GM13976 (cell line): ENCODE data around the gene NEUROD4.

Experiments
- DNase-seq: peaks from one replicate; pipeline ENCODE4 v3.0.0; 2012; ENCODE audit warnings: low spot score
- in situ Hi-C: fragments of 300-500 bp; cut with MboI; formaldehyde crosslinking; loops from one replicate; pipeline ENCODE4 v1.12.0; 2022; ENCODE audit warnings: low sequenced_read_pairs, mixed read lengths, inconsistent platforms; ENCODE audit not compliant: unreplicated experiment
- TF ChIP-seq, protein P1 (sequence below): IDR thresholded peaks from 2 replicates; pipeline ENCODE4 v1.5.1; 2012; ENCODE audit warnings: borderline replicate concordance, mild to moderate bottlenecking; ENCODE audit not compliant: insufficient read depth; ENCODE audit errors: extremely low read depth, missing control alignments, control extremely low read depth

Gene NEUROD4

DNA sequence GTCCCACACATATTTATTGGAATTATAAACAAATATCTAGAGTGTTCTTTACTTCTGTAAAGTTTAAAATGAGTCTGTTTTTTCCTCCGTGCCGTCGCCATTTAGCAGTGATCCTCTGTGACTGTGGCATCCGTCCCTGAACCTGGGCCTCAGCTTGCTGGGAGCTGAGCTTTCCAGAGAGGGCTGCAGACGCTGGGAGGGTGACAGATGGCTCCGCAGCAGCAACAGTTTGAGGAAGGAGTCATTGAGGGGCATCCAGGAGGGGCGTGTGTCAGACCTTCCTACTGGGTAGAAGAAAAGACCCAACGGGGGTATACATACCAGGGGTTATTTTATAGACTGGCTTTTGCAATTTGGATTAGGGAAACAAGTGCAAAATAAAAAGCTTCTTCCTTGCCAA is 47.9 kb downstream of the NEUROD4 start:
- in situ Hi-C loops: loop anchor here (5.0 kb wide), 1 partner anchor 75 kb away; no protein-coding TSS in a partner anchor
- DNase-seq: no peak
- TF ChIP-seq, protein P1, sequence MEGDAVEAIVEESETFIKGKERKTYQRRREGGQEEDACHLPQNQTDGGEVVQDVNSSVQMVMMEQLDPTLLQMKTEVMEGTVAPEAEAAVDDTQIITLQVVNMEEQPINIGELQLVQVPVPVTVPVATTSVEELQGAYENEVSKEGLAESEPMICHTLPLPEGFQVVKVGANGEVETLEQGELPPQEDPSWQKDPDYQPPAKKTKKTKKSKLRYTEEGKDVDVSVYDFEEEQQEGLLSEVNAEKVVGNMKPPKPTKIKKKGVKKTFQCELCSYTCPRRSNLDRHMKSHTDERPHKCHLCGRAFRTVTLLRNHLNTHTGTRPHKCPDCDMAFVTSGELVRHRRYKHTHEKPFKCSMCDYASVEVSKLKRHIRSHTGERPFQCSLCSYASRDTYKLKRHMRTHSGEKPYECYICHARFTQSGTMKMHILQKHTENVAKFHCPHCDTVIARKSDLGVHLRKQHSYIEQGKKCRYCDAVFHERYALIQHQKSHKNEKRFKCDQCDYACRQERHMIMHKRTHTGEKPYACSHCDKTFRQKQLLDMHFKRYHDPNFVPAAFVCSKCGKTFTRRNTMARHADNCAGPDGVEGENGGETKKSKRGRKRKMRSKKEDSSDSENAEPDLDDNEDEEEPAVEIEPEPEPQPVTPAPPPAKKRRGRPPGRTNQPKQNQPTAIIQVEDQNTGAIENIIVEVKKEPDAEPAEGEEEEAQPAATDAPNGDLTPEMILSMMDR: no peak

DNA sequence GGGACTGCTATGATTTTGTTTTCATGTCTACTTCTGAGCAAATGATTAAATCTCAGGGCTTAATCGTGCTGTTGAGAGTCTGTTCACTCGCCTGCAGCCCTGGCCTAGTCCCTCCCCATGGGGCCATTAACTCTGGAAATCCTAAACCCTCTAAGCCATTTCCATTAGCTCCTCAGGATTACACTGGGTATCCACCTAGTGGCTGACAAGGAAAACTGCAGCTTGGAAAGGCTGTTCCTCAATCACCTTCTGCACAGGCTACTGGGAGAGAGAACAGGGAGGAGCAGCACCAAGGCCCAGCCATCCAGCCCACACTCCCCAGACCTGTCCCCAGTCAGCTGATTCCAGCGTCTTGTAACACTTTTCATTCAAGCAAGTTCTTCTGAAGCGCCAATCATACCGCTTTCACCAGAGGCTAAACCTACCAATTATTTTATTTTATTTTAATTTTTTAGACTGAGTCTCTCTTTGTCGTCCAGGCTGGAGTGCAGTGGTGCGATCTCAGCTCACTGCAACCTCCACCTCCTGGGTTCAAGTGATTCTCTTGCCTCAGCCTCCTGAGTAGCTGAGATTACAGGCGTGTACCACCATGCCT is 48.7 kb downstream of the NEUROD4 start:
- in situ Hi-C loops: loop anchor here (5.0 kb wide), 1 partner anchor 76 kb away; no protein-coding TSS in a partner anchor
- peak; percentile 61 for DNase-seq

GRCh38 chr12:55072083-55072482 is 52.3 kb downstream of the NEUROD4 start:
- TF ChIP-seq, protein P1: peak; percentile 86
- in situ Hi-C loops: loop anchor here (10.0 kb wide), 2 partner anchors 217 to 317 kb away; partner anchors contain the start of gene MUCL1
- DNase-seq: peak; percentile 43

More for the DNA sequence above, 48.7 kb downstream of the NEUROD4 start:
- TF ChIP-seq, protein P1: peak; percentile 80

GRCh38 chr12:55073043-55074022 is 53.6 kb downstream of the NEUROD4 start:
- in situ Hi-C loops: loop anchor here (10.0 kb wide), 2 partner anchors 219 to 319 kb away; partner anchors contain the start of gene MUCL1

GRCh38 chr12:55074806-55075205 is 55.0 kb downstream of the NEUROD4 start:
- DNase-seq: no peak
- TF ChIP-seq, protein P1: no peak
- in situ Hi-C loops: loop anchor here (10.0 kb wide), 2 partner anchors 220 to 320 kb away; partner anchors contain the start of gene MUCL1

More at GRCh38 chr12:55073043-55074022, 53.6 kb downstream of the NEUROD4 start:
- peak; percentile 57 for DNase-seq
- TF ChIP-seq, protein P1: peak; percentile 64
